SU-DHL-6 (cell line): ENCODE measurements around the gene RCN2.

Source experiments
- CTCF ChIP-seq: fragments of 200-600 bp; sonication (generic); IDR thresholded peaks from one replicate; pipeline ENCODE4 v1.5.1; 2017; ENCODE audit warnings: antibody characterized with exemption, mild to moderate bottlenecking, low read length, moderate library complexity; ENCODE audit not compliant: insufficient read depth, poor library complexity, severe bottlenecking
- EZH2phosphoT487 ChIP-seq: fragments of 200-600 bp; sonication (generic), shearing (Covaris generic); conservative IDR thresholded peaks from 2 replicates; pipeline ENCODE4 v1.6.1; 2018; ENCODE audit warnings: mild to moderate bottlenecking, antibody characterized with exemption, low read length, moderate library complexity, mixed read lengths

GRCh38 chr15:76993114-76993725 lies 61.7 kb downstream of the RCN2 start:
- TF ChIP-seq CTCF (no peak), EZH2phosphoT487 (no peak)
